Kidney capillary endothelial cell (primary cell): ENCODE measurements around the gene PAK2.
A peak's percentile ranks its signal among the peaks of the same experiment; 100 is the strongest.
"Not testable (repeated sequence)": the region's sequence is repeated elsewhere in the genome, so short reads cannot be mapped to it uniquely, and the experiment has no call there.

Experiments used
- DNase-seq: peaks from one replicate; pipeline ENCODE4 v3.0.0-alpha.2; 2018; ENCODE audit warnings: low spot score

The PAK2 gene

GRCh38 chr3:196736670-196737374 is 2.8 kb upstream of the PAK2 start:
- no peak for DNase-seq

GRCh38 chr3:196737655-196738054 is 2.0 kb upstream of the PAK2 start:
- no peak for DNase-seq

- peak; percentile 42 for DNase-seq
Observed at GRCh38 chr3:196740481-196741248, 1.0 kb downstream of the PAK2 start.

GRCh38 chr3:196741249-196741889 is 1.7 kb downstream of the PAK2 start:
- DNase-seq, result no peak

GRCh38 chr3:196743569-196743968 is 3.9 kb downstream of the PAK2 start:
- not testable (repeated sequence) for DNase-seq

GRCh38 chr3:196749125-196749524 is 9.5 kb downstream of the PAK2 start:
- no peak for DNase-seq

GRCh38 chr3:196753201-196753600 is 13.5 kb downstream of the PAK2 start:
- no peak for DNase-seq

GRCh38 chr3:196754091-196754981 is 14.7 kb downstream of the PAK2 start:
- DNase-seq, result no peak

GRCh38 chr3:196756732-196757131 is 17.1 kb downstream of the PAK2 start:
- no peak for DNase-seq

GRCh38 chr3:196757876-196758739 is 18.5 kb downstream of the PAK2 start:
- DNase-seq, result peak; percentile 60

GRCh38 chr3:196763179-196763578 is 23.5 kb downstream of the PAK2 start:
- no peak for DNase-seq

GRCh38 chr3:196765454-196765853 is 25.8 kb downstream of the PAK2 start:
- DNase-seq, result no peak

- DNase-seq, result no peak
Observed at GRCh38 chr3:196771067-196771466, 31.4 kb downstream of the PAK2 start.

- DNase-seq, result no peak
Observed at GRCh38 chr3:196772102-196772501, 32.4 kb downstream of the PAK2 start.

GRCh38 chr3:196772897-196773296 is 33.2 kb downstream of the PAK2 start:
- no peak for DNase-seq

- peak; percentile 62 for DNase-seq
Observed at GRCh38 chr3:196774191-196774820, 34.6 kb downstream of the PAK2 start.

- no peak for DNase-seq
Observed at GRCh38 chr3:196774848-196775422, 35.3 kb downstream of the PAK2 start.

GRCh38 chr3:196775938-196776337 is 36.3 kb downstream of the PAK2 start:
- DNase-seq, result no peak

- no peak for DNase-seq
Observed at GRCh38 chr3:196777836-196778235, 38.2 kb downstream of the PAK2 start.

GRCh38 chr3:196778755-196779154 is 39.1 kb downstream of the PAK2 start:
- no peak for DNase-seq
